IPS DF 19.7 (cell line): ENCODE results near the gene PODN.

ENCODE experiments used
- DNase-seq: peaks from one replicate; pipeline ENCODE4 v3.0.0-alpha.2; 2013; ENCODE audit warnings: low read depth, low spot score

Gene PODN, protein sequence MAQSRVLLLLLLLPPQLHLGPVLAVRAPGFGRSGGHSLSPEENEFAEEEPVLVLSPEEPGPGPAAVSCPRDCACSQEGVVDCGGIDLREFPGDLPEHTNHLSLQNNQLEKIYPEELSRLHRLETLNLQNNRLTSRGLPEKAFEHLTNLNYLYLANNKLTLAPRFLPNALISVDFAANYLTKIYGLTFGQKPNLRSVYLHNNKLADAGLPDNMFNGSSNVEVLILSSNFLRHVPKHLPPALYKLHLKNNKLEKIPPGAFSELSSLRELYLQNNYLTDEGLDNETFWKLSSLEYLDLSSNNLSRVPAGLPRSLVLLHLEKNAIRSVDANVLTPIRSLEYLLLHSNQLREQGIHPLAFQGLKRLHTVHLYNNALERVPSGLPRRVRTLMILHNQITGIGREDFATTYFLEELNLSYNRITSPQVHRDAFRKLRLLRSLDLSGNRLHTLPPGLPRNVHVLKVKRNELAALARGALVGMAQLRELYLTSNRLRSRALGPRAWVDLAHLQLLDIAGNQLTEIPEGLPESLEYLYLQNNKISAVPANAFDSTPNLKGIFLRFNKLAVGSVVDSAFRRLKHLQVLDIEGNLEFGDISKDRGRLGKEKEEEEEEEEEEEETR

DNA sequence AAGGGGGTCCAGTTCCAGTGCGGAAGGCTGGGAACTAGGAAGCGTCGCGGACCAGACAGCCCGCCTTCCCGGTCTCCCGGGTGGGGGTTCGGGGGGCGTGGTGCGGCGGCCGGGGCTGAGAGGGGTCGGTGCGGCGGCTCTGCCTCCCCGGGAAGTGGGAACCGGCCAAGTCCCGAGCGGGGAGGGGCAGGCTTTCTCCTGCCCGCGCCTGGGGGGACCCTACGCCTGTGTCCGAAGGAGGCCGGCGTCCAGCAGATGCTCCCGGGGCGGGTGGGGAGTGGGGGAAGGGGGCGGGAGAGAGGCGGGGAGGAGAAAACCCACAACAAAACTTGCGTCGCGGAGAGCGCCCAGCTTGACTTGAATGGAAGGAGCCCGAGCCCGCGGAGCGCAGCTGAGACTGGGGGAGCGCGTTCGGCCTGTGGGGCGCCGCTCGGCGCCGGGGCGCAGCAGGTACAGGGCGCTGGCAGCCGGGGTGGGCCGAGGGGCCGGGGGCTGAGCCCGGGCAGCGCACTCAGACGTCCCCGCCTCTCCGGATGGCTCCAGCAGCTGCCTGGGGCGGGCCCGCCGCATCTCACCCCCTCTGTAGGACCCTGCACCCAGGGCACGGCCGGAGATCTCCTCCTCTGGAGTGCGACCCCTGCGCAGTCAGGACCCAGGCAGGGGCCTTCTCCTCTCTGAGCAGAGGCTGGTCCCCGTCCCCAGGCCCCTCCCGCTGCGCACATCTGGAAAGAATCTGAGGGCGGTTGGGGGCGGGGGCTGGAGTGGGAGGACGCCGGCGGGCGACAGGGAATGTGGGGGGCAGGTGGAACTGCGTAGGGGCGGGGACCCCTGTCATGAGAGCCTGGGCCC is at the start of gene PODN:
TSS of gene PODN (plus strand) at position 355 of the 849 bp plus-strand sequence. CDS start 7,643 bp downstream, outside the sequence.
- DNase-seq = no peak

DNA sequence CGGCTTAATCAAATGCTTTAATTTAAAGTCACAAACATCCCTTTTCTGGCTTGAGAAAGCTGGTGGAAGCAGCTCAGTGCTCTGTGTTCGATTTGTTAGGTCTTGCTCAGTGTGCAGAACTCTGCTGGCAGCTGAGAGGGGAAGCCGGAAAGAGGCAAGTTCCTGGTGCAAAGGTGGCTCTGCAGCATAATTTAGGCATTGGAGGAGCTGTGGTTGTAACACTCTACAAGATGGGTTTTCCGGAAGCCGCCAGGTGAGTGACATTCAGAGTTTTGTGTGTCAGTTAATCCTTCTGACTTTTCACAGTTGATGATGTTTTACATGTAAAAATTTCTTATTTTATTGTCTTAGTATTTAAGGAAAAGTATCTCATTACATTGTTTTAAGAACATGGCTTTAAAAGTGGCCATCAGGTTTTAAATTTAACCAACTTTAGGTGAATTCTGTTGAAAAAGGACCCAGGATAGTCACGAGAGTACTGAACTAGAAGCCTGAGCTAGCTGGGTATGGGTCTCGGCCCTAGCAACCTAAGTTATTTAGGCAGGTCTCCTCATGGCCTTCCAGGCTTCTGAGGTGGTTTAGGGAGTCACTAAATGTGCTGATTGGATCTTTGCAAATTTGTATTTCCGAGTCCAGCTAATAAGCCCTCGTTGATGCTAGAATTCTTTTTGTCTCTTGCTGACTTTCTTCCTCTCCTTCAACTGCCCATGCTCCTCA is 47.1 kb upstream of the PODN start:
- peak; percentile 87 for DNase-seq

DNA sequence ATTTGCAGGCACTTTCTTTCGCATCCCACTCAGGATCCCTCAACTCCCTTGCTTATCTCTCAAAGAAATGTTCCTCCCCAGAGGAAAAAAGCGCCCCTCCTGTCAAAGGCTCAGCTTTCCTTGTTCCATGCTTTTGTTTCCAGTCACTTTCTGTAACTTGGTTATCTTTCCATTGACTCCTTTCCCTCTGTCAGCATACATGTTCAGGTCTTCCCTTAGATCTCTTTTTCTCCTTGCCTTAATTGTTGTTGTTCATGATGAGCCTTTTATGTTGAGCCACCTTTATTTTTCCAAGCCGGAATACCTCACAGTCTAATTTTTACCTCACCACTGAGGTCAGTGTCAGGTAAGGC is 46.5 kb upstream of the PODN start:
- no peak for DNase-seq

DNA sequence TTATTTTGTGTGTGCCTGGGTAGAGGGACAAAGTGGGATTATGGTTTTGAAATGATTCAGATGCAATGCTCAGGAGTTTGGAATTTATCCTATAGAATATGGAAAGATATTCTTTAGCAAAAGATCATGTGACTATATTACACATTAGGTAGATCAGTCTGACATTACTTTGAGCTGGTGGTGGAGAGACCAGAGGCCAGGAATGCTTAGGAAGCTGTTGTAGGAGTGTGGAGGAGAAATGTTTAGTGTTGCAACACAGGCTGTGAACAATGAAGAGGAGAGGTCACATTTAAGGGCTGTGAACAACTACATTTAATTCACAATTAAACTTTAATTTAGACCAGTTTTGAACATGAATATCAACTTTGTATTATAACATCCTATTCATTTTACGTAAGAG is 45.3 kb upstream of the PODN start:
- DNase-seq = no peak

DNA sequence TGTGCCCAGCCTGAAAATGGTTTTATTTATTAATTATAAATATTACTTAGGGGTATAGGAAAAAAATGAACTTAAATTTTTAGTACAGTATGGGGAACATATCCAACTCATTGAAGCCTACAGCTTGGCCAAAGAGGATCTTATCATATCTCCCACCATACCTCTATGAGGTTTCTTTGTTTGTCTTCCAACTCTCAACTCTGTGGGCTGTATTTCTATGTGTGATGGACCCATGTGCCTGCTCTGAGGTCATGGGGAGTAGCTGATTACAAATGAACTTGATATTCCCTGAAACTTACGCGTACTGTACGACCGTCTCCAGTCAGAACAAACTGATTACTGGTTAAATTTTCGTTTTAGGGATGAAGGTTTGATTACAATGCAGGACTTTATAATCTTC is 41.4 kb upstream of the PODN start:
- no peak for DNase-seq

DNA sequence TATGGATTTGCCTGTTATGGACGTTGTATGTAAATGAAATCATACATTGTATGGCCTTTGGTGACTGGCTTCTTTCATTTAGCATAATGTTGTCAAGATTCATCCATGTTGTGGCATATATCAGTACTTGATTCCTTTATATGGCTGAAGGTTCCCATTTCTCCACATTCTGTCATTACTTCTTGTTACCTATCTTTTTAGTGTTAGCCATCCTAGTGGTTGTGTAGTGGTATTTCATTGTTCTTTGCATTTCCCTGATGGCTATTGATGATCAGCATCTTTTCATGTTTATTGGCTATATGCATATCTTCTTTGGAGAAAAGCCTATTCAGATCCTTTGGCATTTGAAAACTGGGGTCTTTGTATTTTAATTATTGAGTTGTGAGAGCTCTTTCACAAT is 39.8 kb upstream of the PODN start:
- DNase-seq = no peak

DNA sequence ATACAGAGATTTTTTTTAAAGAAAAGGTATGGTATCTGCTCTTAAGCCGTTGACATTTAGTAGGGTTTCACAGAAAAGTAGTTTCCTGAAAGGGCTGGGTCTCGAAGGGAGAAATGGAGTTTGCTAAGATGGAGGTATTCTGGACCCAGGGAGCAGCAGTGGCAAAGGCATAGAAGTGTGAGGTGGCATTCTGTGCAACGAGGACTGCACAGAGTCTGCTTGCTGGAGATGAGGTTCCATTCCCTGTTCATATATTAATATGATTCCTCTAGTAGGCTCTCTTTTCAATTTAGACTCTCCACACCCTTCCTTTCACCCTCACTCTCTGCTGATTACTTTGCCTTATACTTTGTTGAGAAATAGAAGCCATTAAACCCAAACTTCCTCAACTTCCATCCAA is 38.5 kb upstream of the PODN start:
- DNase-seq = no peak

DNA sequence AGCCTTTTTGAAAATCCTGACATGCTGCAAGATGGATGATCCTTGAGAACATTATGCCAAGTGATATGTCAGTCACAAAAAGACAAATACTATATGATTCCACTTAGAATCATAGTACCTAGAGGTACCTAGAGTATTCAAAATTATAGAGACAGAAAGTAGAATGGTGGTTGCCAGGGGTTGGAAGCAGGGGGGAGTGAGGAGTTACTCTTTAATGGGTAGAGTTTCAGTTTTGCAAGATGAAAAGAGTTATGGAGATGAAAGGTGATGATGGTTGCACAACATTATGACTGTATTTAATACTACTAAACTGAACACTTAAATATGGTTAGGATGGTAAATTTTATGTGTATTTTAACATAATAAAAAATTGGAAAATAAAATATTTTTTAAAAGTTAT is 37.9 kb upstream of the PODN start:
- DNase-seq = no peak

DNA sequence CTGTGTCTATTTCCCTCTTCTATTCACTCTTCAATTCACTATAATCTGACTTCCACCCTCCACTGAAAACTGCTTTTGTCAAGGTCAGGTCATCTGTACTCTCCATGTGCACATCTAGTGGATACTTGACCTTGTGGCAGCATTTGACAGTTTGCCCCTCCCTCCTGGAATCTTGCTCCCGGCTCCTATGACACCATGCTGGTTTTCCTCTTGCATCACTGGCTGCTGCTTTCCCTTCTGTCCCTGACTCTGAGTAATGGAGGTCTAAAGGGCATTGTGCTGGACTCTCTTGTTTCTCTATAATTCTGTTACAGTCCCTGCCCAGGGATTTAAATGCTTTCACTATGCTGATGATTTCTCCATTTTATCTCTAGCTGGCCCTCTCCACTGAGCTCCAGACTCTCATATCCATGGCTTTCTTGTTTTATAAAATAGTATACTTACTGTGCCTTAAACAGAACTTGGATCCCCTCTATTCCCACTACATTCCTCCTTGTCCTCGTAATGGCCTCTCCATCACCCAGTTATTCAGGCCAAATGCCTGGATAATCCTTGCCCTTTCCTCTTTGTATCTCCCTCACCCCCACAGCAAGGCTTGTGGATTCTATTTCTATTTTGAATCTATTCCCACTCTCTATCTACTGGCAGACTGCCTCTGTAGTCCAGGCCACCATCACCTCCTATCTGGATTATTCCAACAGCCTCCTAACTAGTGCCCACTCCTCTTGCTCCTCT is 36.8 kb upstream of the PODN start:
- no peak for DNase-seq

DNA sequence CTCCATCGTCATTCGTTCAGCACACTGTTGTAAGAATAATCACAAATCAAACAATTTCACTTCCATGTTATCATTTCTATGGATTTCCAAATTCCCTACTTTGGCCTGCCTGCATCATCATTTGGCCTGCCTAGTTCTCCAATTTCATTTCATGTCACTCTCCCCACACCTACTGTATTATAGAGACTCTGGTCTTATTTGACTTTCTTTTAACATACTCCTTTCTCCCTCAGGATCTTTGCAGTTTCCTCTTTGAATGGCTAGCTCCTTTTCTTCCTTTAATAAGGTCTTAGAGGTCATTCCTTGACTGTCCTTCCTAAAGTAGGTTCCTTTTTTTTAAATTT is 36.3 kb upstream of the PODN start:
- DNase-seq = no peak

DNA sequence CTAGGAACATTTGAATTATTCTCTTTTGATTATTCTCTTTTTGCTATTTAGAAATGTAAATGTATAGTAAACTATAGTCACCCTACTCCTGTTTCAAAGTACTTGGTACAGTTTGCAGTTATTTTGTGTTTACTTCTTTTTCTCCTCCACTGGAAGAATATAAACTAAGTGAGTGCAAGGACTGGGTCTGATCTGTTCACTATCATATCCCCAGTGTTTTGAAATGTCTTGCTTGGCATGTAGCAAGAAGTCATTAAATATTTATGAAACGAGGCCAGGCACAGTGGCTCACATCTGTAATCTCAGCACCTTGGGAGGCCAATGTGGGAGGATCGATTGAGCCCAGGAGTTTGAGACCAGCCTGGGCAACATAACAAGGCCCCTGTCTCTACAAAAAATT is 35.8 kb upstream of the PODN start:
- no peak for DNase-seq

DNA sequence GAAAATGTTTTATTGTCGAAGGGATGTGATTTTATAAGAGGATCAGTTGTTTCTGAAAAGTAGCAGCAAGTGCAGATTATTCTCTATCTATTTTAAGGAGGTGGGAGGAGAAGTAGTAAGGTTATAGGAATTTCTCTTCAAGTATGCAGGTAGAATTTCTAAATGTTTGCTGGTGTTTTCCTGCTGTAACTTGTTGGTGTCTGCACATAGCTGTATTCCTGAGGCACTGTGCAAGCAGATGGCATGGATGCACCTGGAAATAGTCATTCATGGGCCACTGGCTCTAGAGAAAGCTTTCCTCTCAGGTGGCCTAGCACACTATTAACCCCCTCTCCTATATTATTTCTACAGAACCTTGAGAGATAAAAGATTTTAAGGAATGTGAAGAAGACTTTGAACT is 30.3 kb upstream of the PODN start:
- no peak for DNase-seq

DNA sequence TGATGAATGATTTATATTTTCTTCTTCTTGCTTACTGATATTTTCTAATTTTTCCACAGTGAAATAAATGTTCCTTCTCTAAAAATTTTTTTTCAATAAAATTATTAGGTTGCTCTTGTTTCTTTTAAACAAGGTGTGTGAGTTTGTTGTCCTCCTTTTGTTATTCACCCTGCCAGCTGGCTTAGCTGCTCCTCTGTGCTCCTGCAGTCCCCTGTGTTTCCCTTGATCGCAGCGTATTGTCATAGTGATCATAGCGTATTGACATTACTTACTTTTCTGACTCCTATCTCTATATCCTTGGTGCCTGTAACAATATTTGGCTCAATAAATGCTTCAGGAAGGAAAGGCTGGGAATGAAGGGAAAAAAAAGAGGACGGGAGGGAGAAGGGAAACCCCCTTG is 24.9 kb upstream of the PODN start:
- DNase-seq = no peak

DNA sequence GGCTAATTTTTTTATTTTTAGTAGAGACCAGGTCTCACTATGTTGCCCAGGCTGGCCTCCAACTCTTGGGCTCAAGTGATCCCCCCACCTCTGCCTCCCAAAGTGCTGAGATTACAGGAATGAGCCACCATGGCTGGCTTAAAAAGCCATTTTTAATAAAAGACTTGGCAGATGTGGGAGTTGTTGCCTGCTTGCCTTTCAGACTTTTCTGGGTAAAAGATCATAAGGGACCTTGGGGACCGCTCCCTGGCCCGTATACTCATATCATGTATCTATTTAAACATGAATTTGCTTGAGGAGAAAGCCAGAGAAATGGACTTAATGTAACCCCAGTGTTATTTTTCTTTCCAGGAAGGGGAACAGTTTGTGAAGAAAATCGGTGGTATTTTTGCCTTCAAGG is 23.4 kb upstream of the PODN start:
- DNase-seq = no peak

DNA sequence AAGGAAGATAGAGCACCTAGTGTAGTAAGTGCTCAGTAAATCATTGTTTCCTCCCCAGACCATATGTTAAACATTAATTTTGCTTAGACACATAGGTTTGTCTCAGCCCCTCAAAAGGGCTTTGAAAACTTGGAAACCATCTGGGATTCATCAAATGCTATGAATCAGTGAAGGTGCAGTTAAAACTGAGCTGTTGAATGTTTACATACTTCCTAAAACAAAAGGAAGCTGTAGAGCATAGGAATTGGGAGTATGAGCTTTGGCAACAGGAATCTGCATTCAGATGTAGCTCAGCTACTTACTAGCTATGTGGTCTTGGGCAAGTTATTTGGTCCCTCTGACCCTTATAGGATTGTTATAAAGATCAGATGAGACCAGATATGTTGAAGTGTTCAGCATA is 18.7 kb upstream of the PODN start:
- no peak for DNase-seq

DNA sequence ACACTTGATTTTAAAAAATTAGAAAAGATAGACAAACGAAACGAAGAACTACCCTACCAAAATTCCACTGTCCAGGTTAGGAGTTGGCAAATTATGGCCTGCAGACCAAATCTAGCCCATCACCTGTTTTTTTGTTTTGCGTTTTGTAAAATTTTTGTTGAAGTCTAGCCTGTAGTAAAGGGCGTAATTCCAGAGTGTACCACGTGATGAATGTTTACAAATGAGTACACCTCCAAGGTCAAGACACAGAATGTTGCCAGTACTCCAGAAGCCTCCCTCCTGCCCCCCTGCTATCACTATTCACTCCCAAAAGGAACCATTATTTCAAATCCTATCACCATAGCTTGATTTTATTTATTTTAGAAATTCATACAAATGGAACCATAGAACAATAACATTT is 17.1 kb upstream of the PODN start:
- no peak for DNase-seq

DNA sequence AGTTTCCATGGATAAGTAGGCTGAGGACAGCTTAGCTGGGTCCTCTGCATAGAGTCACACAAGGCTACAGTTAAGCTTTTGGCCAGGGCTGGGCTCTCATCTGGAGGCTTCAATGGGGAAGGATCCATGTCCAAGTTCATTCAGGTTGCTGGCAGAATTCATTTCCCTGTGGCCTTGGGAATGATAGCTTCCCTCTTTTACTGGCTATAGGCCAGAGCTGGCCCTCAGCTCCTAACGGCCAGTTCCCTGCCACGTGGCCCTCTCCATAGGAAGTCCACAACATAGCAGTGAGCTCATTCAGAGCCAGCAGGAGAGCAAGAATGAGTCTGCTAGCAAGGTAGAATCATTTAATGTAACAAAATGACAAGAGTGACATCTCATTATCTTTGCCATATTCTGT is 15.1 kb upstream of the PODN start:
- no peak for DNase-seq

DNA sequence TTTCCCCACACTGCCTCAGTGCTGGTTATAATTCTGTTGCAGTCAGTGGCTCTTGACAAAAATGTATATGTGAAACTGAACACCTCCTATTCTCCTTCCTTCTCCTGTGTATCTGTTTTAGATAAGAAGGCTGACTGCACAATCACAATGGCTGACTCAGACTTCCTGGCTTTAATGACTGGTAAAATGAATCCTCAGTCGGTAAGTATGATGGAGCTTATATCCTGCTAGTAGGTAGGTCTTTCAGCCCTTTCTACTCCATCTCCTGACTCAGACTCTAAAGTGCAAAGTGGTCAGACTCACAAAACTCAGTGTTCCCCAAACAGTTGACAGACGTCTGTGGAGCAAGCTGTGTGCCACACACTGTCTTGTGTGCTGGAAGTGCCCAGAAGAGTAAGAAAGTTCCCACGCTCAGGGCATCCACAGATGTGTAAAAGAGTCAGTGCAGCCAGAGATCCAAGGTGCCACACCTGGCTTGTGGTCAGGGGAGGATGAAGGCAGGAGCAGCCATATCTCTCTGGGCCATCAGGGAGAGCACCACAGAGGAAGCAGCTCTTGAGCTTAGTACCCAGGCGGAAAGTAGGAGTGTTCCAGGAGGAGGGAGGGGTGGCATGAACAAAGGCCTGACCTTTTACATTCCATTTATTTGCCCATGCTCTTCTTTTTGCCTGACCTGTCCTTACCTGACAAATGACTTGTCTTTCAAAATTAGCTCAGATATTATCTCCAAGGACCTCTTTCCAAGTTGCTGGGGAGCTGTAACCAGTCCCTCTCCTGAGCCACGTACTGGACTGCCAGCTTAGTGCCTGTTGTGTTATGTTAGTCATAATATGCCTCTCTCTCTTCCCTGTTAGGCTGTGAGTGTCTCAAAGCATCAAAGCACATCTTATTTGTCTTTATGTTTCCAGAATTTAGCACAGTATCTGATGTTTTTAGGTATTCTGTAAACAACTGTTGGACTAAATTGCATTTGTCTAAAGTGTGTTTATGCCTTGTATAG is 14.0 kb upstream of the PODN start:
- no peak for DNase-seq

DNA sequence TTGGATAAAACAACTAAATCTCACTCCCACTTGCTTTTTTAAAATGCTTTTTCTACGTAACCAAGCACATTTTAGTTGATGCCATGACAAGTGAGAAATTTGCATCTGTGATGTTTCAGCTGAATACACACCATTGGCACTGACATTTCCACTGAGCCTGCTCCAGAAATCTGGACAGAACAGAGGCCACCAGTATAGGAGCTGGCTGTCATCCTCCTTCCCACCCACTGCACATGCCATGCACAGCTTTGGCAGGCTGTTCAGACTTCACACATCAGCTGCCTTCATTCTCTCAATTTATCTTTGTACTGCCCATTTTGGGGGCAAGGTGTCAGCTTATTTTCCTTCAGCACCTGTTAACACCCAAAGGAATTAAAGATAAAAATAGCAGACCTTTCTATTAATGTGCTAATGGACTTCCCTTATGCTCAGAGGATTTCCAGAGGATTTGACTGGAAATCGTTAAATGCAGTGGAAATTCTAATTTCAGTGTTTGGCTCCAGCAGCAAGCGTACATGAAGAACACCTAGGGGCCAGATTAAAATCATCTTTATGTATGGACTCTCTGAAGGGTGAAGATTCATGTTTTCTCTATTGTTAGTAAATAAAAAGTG is 12.9 kb upstream of the PODN start:
- no peak for DNase-seq

DNA sequence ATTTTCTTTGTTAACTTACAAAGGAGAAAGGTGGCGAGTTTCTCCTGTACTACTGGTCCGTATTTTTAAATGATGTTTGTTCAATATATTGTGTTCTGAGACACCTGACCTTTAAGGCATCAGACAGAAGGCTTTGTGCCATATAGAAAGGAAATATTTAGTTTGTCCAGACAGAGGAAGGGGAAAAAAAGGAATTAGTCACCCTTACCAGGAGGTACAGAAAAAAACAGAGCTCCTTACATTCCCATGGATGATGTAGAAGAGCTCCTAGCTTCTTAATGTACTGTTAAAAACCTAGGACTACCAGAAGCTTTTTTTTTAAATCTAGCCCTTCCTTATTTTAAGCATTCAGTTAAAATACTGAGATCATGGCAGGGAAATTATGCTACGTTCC is 12.4 kb upstream of the PODN start:
- DNase-seq = no peak
